ENCODE data around the gene GTF3C4. TPM values are rescaled to one million over a fixed set of nuclear protein-coding genes. Genes with fewer than 3 reads are reported as not detected.

Gene GTF3C4
- total and polyA plus RNA-seq, 2 of the 13 experiments (the other 11 are each of a cell fraction or from before 2014, with no cell fraction given), result 2.6 to 12.9 TPM

DNA sequence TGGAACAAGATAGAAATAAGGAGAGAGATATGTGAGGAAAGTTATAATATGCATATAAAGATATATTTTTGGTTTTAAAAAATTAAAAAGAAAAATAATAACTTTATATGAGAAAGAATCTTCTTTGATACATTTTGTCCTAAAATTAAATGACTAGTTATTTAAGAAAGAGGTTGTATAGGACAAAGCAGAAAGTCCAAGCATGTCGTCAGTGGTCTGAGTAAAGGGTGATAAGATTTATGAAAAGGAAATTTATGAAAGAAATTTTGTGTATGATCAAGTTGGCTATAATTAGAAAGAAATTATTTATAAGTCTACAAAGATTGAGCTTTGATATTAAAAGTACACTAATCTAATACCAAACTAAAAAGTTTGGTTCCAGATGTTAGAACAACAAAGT, 32.0 kb downstream of the GTF3C4 start:
- ChIA-PET CTCF (ENCODE audit: low intra/inter-chr PET ratio, low total read pairs) (no interaction called here), POLR2A (no interaction called here)
- Histone ChIP-seq H3K79me2 (ENCODE audit: insufficient read depth, low read length) (no peaks in the 10 kb centered on the region), H3K4me1 (ENCODE audit: insufficient read depth, low read length) (0 out of 2 replicates have a peak, but pooled peaks cover 6% of the 10 kb centered on the region), H2AFZ (ENCODE audit: low read length) (no peak overlapping the region), H4K20me1 (ENCODE audit: insufficient read depth, low read length) (no peaks in the 10 kb centered on the region), H3K27ac (ENCODE audit: extremely low read length, insufficient read depth, low read length) (no peak overlapping the region), H3K9me3 (ENCODE audit: low read length) (peaks cover 14% of the 10 kb centered on the region), H3K9ac (ENCODE audit: insufficient read depth, low read depth, low read length) (no peak overlapping the region), H3K27me3 (ENCODE audit: control insufficient read depth in 1 of 2, insufficient read depth in 2 of 2, low read length in 2 of 2) (no peaks in the 10 kb centered on the region), H3K36me3 (replicated peaks in 1 of 2; ENCODE audit: control insufficient read depth in 1 of 2, insufficient read depth in 2 of 2, low read length in 2 of 2) (no peaks in the 10 kb centered on the region; a peak in 1 of 5 replicates), H3K4me3 (replicated peaks in 1 of 3; ENCODE audit: insufficient read depth in 1 of 3, low read depth in 2 of 3, low read length in 3 of 3) (no peak overlapping the region), H3K4me2 (ENCODE audit: low read depth, low read length) (no peak overlapping the region)
- peak; percentile 36 for TF ChIP-seq ZFP36 (IDR thresholded peaks at IDR 0.05; ENCODE audit: borderline replicate concordance, low read depth, low read length, partially characterized antibody)
- no peak for TF ChIP-seq CREBL2 (CRISPR knock-in tag; IDR thresholded peaks at IDR 0.05; ENCODE audit: borderline replicate concordance)
- TF ChIP-seq, protein P1, sequence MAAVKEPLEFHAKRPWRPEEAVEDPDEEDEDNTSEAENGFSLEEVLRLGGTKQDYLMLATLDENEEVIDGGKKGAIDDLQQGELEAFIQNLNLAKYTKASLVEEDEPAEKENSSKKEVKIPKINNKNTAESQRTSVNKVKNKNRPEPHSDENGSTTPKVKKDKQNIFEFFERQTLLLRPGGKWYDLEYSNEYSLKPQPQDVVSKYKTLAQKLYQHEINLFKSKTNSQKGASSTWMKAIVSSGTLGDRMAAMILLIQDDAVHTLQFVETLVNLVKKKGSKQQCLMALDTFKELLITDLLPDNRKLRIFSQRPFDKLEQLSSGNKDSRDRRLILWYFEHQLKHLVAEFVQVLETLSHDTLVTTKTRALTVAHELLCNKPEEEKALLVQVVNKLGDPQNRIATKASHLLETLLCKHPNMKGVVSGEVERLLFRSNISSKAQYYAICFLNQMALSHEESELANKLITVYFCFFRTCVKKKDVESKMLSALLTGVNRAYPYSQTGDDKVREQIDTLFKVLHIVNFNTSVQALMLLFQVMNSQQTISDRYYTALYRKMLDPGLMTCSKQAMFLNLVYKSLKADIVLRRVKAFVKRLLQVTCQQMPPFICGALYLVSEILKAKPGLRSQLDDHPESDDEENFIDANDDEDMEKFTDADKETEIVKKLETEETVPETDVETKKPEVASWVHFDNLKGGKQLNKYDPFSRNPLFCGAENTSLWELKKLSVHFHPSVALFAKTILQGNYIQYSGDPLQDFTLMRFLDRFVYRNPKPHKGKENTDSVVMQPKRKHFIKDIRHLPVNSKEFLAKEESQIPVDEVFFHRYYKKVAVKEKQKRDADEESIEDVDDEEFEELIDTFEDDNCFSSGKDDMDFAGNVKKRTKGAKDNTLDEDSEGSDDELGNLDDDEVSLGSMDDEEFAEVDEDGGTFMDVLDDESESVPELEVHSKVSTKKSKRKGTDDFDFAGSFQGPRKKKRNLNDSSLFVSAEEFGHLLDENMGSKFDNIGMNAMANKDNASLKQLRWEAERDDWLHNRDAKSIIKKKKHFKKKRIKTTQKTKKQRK (IDR thresholded peaks at IDR 0.05; ENCODE audit: low read length), result no peak
- ATAC-seq (no peak), FAIRE-seq (no peak), DNase-seq (ENCODE audit: low spot score) (no peak)
- in situ Hi-C loops (cut with HindIII; ENCODE audit: extremely low pct_ligation_motif_present, low pct_unique_long_range_greater_than_20kb) (no loop called here), intact Hi-C loops (cut with micrococcal nuclease; ENCODE audit: unreplicated experiment) (no loop called here)
- 4% methylated on average over 1 of the region's 1 CpG for WGBS (ENCODE audit: low lambda C conversion rate)
- no TSS peak for BruUV-seq (replicated peaks)

DNA sequence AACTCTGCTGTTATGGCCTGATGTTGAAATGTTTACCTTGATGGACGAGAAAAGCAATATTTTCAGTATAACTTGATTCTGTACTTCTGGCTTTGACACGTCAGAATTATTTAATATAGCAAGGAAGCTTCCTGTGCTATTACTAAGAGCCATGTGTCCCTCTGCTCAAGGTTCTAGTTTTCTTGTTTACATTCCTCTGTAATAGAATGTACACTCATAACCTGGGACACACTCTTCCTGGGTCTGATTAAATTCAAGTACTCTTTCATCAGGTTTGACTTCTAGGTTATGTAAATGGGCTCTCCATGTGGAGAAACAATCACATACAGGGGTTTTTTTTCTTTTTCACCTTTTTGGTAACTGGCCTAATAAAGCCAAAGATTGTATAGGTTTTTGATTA, 33.1 kb downstream of the GTF3C4 start:
- Histone ChIP-seq H3K79me2 (ENCODE audit: insufficient read depth, low read length) (no peaks in the 10 kb centered on the region), H3K4me2 (ENCODE audit: low read depth, low read length) (no peak overlapping the region), H3K27ac (ENCODE audit: extremely low read length, insufficient read depth, low read length) (no peak overlapping the region), H3K9ac (ENCODE audit: insufficient read depth, low read depth, low read length) (no peak overlapping the region), H3K4me1 (ENCODE audit: insufficient read depth, low read length) (0 out of 2 replicates have a peak, but pooled peaks cover 6% of the 10 kb centered on the region), H3K4me3 (replicated peaks in 1 of 3; ENCODE audit: insufficient read depth in 1 of 3, low read depth in 2 of 3, low read length in 3 of 3) (no peak overlapping the region), H2AFZ (ENCODE audit: low read length) (no peak overlapping the region), H3K27me3 (ENCODE audit: control insufficient read depth in 1 of 2, insufficient read depth in 2 of 2, low read length in 2 of 2) (peaks cover under 1 to 3% of the 10 kb centered on the region in 2 experiments; a peak in 2 of 5 replicates), H4K20me1 (ENCODE audit: insufficient read depth, low read length) (no peaks in the 10 kb centered on the region), H3K9me3 (ENCODE audit: low read length) (peaks cover 3% of the 10 kb centered on the region; the same call in 1 of the 2 replicates), H3K36me3 (replicated peaks in 1 of 2; ENCODE audit: control insufficient read depth in 1 of 2, insufficient read depth in 2 of 2, low read length in 2 of 2) (no peaks in the 10 kb centered on the region; a peak in 1 of 5 replicates)
- ATAC-seq (no peak), FAIRE-seq (no peak), DNase-seq (ENCODE audit: low spot score) (peak; percentile 21)
- intact Hi-C loops (cut with micrococcal nuclease; ENCODE audit: unreplicated experiment), result no loop called here
- ChIA-PET POLR2A (no interaction called here), CTCF (ENCODE audit: low intra/inter-chr PET ratio, low total read pairs) (no interaction called here)
- in situ Hi-C loops (cut with HindIII; ENCODE audit: extremely low pct_ligation_motif_present, low pct_unique_long_range_greater_than_20kb), result no loop called here
- no peak for TF ChIP-seq ZNF572 (CRISPR knock-in tag; IDR thresholded peaks at IDR 0.05)
- TF ChIP-seq FOXA3 (CRISPR knock-in tag; IDR thresholded peaks at IDR 0.05), result peak; percentile 61
- 0% methylated on average over 2 of the region's 2 CpGs for WGBS (ENCODE audit: low lambda C conversion rate)
- no TSS peak for BruUV-seq (replicated peaks)
